Measurements from ENCODE around the gene TRIM38.
A peak's percentile ranks its signal among the peaks of the same experiment; 100 is the strongest.

DNA sequence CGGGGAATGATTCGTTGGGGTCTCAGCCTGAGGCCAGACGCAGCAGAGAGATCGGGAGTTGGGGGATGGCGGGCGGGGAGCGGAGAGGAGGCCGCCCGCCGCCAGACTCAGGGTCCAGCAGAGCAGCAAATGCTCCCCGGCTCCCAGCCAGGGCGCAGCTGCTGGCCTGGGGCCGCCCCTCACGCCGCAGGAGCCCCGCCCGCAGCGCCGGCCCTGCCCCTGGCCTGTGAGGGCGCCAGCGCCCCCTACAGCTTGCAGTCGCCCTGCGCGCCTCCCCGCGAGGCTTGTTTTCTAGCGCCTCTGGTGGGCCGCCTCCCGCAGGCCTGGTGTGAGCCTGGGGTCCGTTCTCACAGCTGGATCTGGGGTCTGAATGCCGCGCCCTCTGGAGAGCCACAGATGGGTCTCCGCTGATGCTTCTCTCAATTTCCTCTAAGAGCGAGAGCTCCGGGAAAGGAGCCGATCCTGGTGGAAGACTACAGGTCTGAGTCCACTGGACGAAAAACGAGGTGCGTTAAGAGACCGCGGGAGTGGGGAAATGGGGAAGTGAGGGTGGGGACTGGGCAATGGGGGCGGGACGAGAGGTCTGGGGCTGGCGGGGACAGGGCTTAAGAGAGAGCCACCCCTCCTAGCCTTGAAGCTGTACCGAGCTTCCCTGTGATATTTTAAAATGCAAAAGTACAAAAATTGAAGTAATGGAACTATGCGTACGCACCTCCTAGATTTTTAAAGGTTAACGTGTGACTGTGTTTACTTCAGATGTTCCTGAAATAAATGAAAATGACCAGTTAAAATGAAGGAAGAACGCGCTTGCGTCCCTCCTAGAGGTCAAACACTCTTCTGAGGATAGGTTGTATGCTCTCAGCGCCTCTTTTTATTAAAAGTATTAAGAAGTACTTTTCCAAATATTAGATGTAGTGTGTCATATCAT lies 30.1 kb downstream of the TRIM38 start:
- TF ChIP-seq, protein P1, sequence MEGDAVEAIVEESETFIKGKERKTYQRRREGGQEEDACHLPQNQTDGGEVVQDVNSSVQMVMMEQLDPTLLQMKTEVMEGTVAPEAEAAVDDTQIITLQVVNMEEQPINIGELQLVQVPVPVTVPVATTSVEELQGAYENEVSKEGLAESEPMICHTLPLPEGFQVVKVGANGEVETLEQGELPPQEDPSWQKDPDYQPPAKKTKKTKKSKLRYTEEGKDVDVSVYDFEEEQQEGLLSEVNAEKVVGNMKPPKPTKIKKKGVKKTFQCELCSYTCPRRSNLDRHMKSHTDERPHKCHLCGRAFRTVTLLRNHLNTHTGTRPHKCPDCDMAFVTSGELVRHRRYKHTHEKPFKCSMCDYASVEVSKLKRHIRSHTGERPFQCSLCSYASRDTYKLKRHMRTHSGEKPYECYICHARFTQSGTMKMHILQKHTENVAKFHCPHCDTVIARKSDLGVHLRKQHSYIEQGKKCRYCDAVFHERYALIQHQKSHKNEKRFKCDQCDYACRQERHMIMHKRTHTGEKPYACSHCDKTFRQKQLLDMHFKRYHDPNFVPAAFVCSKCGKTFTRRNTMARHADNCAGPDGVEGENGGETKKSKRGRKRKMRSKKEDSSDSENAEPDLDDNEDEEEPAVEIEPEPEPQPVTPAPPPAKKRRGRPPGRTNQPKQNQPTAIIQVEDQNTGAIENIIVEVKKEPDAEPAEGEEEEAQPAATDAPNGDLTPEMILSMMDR (IDR thresholded peaks at IDR 0.05; ENCODE audit: insufficient read depth, low read depth, low read length): peak; percentile 85
- no peak for TF ChIP-seq EZH2 (IDR thresholded peaks at IDR 0.05; ENCODE audit: insufficient read depth, low read length)

All from astrocyte (in vitro differentiated cells and primary cell).